ENCODE measurements around the gene NAALADL2. TPM values are rescaled to one million over a fixed set of nuclear protein-coding genes. Genes with fewer than 3 reads are reported as not detected.

NAALADL2 gene
- total RNA-seq, 4 donors from 2014 or later = 3.8 to 20.3 (median 8.6) TPM

DNA sequence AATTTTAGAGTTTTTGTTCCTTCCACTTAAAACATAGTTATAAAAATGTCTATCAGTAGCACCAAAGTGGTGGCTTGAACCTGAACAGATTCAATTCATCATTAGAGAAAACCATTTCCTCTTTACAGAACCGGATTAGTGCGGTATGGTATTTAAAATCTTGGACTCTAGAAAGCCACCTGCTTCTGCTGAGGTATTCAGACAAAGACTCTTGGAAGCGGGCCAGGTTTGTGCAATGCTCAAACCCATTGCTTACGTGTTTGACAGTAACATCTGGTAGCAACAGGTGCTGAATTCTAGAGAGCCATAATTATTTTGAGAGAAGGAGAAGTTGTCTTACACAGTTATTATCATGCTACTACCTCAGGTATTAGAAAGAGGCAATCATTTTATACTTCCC lies 290.5 kb downstream of the NAALADL2 start:
- no peaks in the 10 kb centered on the region for H3K9me3 ChIP-seq
- no peak overlapping the region for H3K4me3 ChIP-seq
- WGBS = 41% methylated on average over 4 of the region's 4 CpGs
- intact Hi-C loops (cut with DNase I) = no loop called here
- no peaks in the 10 kb centered on the region for H3K36me3 ChIP-seq
- no peak for DNase-seq (ENCODE audit: extremely low spot score)
- no peak overlapping the region for H3K27ac ChIP-seq (replicated peaks in 1 of 4)
- no peaks in the 10 kb centered on the region for H3K27me3 ChIP-seq
- no peaks in the 10 kb centered on the region for H3K4me1 ChIP-seq
- TF ChIP-seq POLR2A (IDR thresholded peaks at IDR 0.05; ENCODE audit: low read depth) = no peak
- no peak for TF ChIP-seq EP300 (IDR thresholded peaks at IDR 0.05)
- TF ChIP-seq POLR2AphosphoS5 (IDR thresholded peaks at IDR 0.05) = no peak
- TF ChIP-seq, protein P1, sequence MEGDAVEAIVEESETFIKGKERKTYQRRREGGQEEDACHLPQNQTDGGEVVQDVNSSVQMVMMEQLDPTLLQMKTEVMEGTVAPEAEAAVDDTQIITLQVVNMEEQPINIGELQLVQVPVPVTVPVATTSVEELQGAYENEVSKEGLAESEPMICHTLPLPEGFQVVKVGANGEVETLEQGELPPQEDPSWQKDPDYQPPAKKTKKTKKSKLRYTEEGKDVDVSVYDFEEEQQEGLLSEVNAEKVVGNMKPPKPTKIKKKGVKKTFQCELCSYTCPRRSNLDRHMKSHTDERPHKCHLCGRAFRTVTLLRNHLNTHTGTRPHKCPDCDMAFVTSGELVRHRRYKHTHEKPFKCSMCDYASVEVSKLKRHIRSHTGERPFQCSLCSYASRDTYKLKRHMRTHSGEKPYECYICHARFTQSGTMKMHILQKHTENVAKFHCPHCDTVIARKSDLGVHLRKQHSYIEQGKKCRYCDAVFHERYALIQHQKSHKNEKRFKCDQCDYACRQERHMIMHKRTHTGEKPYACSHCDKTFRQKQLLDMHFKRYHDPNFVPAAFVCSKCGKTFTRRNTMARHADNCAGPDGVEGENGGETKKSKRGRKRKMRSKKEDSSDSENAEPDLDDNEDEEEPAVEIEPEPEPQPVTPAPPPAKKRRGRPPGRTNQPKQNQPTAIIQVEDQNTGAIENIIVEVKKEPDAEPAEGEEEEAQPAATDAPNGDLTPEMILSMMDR (IDR thresholded peaks at IDR 0.05) = no peak

DNA sequence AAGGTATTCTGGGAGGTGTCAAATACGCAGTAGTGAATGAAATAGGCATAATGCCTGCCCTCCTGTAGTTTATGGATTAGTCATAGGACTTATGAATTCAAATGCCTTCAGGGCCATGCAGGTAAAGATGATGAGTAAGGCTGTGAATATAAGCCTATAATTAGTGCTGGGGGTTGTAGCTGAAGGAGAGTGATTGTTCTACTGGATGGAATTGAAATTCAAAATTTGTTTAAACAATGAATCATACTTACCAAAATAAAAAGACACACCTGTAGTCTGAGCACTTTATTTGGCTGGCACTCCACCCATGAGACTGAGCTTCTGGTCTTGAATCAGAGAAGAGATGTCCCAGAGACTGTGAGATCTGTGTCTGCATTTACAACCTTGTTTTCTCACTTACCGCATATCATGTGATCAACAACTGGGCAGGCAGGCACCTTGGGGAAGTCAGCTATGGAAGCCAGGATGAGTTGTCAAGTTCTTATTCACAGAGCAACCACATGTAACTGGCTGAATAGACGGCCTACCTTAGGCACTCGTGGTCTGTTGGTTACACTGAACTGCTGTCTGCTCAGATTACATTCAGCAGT lies 291.8 kb downstream of the NAALADL2 start:
- no peak for TF ChIP-seq POLR2A (IDR thresholded peaks at IDR 0.05; ENCODE audit: low read depth)
- TF ChIP-seq EP300 (IDR thresholded peaks at IDR 0.05) = no peak
- TF ChIP-seq, protein P1 (IDR thresholded peaks at IDR 0.05) = no peak
- no peak for TF ChIP-seq POLR2AphosphoS5 (IDR thresholded peaks at IDR 0.05)
- no peak overlapping the region for H3K4me3 ChIP-seq
- H3K9me3 ChIP-seq = no peaks in the 10 kb centered on the region
- no peaks in the 10 kb centered on the region for H3K36me3 ChIP-seq
- H3K4me1 ChIP-seq = no peaks in the 10 kb centered on the region
- H3K27ac ChIP-seq (replicated peaks in 1 of 4) = no peak overlapping the region
- WGBS = 64% methylated on average over 4 of the region's 4 CpGs
- H3K27me3 ChIP-seq = no peaks in the 10 kb centered on the region
- intact Hi-C loops (cut with DNase I) = no loop called here
- no peak for DNase-seq (ENCODE audit: extremely low spot score)

DNA sequence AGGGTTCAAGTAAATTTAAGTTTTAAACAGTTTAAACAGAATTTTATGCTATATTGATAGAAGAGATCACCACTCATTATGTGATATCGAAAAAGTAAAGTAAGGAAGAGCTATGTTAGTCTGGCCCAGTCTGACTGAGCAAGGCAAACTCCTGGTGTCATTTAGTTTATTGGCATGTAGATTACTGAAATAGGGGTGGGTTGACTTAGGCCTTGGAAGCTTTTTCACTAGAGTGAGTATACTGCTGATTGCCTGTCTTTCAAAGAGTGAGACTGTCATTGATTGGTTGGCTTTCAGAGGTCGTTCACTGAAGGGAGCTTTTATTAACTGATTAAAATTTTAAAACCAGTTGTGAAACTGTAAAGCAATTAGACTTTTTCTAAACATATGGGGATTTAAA lies 294.5 kb downstream of the NAALADL2 start:
- H3K9me3 ChIP-seq = no peaks in the 10 kb centered on the region
- TF ChIP-seq, protein P1 (IDR thresholded peaks at IDR 0.05) = no peak
- TF ChIP-seq EP300 (IDR thresholded peaks at IDR 0.05) = no peak
- TF ChIP-seq POLR2A (IDR thresholded peaks at IDR 0.05; ENCODE audit: low read depth) = no peak
- no peak for TF ChIP-seq POLR2AphosphoS5 (IDR thresholded peaks at IDR 0.05)
- 96% methylated on average over 2 of the region's 2 CpGs for whole genome bisulfite sequencing
- DNase-seq (ENCODE audit: extremely low spot score) = no peak
- no peaks in the 10 kb centered on the region for H3K27me3 ChIP-seq
- intact Hi-C loops (cut with DNase I) = no loop called here
- H3K27ac ChIP-seq (replicated peaks in 1 of 4) = no peak overlapping the region
- no peak overlapping the region for H3K4me3 ChIP-seq
- no peaks in the 10 kb centered on the region for H3K36me3 ChIP-seq
- H3K4me1 ChIP-seq = no peaks in the 10 kb centered on the region

DNA sequence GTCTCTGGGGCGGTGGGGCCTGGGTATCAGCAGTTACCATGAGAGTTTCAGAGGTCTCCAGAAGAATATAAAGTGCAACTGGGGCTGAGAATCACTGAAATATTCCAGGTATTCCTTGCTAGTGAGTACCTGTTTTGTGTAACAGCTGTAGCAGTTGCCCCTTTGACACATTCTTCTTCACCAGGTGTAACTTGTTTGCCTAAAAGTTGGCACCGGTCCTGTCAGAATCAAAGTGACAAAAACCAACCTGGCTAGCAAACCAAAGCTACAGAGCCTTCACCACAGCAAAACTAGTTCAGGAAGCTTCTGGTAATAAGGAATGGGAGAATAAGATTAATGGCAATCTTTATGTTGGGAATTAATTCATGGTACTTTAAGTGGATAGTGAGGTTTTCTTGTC lies 296.0 kb downstream of the NAALADL2 start:
- Histone ChIP-seq H3K27me3 (no peaks in the 10 kb centered on the region), H3K27ac (replicated peaks in 1 of 4) (no peak overlapping the region), H3K4me3 (no peak overlapping the region), H3K4me1 (no peaks in the 10 kb centered on the region), H3K9me3 (no peaks in the 10 kb centered on the region), H3K36me3 (no peaks in the 10 kb centered on the region)
- 88% methylated on average over 2 of the region's 2 CpGs for WGBS
- intact Hi-C loops (cut with DNase I) = no loop called here
- no peak for DNase-seq (ENCODE audit: extremely low spot score)
- no peak for TF ChIP-seq EP300 (IDR thresholded peaks at IDR 0.05)
- TF ChIP-seq POLR2A (IDR thresholded peaks at IDR 0.05; ENCODE audit: low read depth) = no peak
- TF ChIP-seq POLR2AphosphoS5 (IDR thresholded peaks at IDR 0.05) = no peak
- TF ChIP-seq, protein P1 (IDR thresholded peaks at IDR 0.05) = no peak

DNA sequence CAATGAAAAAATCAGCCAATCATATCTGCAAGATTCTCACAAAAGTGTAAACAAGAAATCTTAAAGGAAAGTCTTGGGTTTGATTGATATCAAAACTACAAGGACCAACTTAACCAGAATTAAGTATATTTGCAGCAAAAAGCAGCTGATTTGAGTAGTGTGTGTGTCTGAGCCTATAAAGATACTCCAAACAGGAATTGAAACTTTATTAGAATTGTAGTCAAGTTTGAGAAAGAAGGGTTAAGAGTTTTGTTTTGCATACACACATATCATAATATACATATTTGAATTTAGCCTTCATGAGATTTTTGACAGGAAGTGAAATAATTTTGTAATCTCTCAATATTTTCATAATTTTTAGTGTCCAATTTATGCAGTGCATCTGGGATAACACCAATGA lies 300.1 kb downstream of the NAALADL2 start:
- no peak for DNase-seq (ENCODE audit: extremely low spot score)
- no peak overlapping the region for H3K27ac ChIP-seq (replicated peaks in 1 of 4)
- no peaks in the 10 kb centered on the region for H3K4me1 ChIP-seq
- TF ChIP-seq POLR2AphosphoS5 (IDR thresholded peaks at IDR 0.05) (no peak), EP300 (IDR thresholded peaks at IDR 0.05) (no peak), POLR2A (IDR thresholded peaks at IDR 0.05; ENCODE audit: low read depth) (no peak)
- TF ChIP-seq, protein P1 (IDR thresholded peaks at IDR 0.05) = no peak
- intact Hi-C loops (cut with DNase I) = no loop called here
- no peaks in the 10 kb centered on the region for H3K9me3 ChIP-seq
- H3K27me3 ChIP-seq = no peaks in the 10 kb centered on the region
- no peaks in the 10 kb centered on the region for H3K36me3 ChIP-seq
- H3K4me3 ChIP-seq = no peak overlapping the region
